ENCODE results near the gene FOXD4L6.
A peak's percentile ranks its signal among the peaks of the same experiment; 100 is the strongest.
"Not testable (repeated sequence)": the region's sequence is repeated elsewhere in the genome, so short reads cannot be mapped to it uniquely, and the experiment has no call there.

Gene FOXD4L6

DNA sequence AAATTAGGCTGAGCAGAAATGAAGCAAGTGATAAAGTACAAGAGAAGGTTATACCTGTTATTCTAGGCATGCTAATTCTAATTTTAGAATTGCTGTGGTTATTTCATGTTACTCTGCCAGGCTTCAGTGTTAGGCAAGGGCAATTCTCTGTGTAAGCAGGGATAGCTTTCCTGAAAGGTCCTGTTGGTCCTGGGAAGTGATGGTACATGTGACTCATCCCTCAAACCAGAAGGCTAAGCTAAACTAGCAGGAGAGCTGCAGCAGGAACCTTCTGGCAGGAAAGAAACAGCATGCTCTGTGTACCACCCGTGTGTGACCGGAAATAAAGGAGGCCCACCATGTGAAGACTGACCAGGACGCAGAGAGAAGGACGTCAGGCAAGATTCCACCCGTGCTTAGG, 8.8 kb downstream of the FOXD4L6 start:
- H3K4me3 ChIP-seq (ENCODE audit: low read length); H3K27me3 ChIP-seq (replicated peaks; ENCODE audit: control insufficient read depth, insufficient read depth, low read length); H3K9ac ChIP-seq (ENCODE audit: low read length); H3K36me3 ChIP-seq (ENCODE audit: control insufficient read depth, insufficient read depth, low read length, severe bottlenecking); H3K9me3 ChIP-seq (ENCODE audit: control insufficient read depth, low read length); DNase-seq (ENCODE audit: low read depth); H3K4me1 ChIP-seq (ENCODE audit: control insufficient read depth, insufficient read depth, low read length): not testable (repeated sequence)

DNA sequence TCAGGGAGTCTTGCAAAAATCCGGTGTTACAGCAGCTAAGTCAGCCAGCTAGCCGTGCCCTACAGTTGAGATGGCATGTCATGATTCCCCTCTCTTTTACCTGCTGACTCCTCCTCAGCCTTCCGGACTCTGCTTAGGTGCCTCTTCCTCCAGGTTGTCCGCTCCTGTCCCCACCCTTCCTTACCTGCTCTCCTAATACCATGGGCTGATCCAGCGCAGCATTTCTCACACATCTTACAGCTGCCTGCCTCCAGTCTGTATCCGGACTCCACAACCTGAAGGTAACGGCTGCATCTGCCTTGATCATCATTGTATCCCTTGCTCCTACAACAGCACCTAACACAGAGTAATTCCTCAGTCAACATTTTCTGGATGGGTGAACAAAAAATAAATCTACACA, 9.2 kb downstream of the FOXD4L6 start:
- H3K9ac ChIP-seq (ENCODE audit: low read length); H3K9me3 ChIP-seq (ENCODE audit: control insufficient read depth, low read length); H3K27me3 ChIP-seq (replicated peaks; ENCODE audit: control insufficient read depth, insufficient read depth, low read length); H3K4me1 ChIP-seq (ENCODE audit: control insufficient read depth, insufficient read depth, low read length); DNase-seq (ENCODE audit: low read depth); H3K36me3 ChIP-seq (ENCODE audit: control insufficient read depth, insufficient read depth, low read length, severe bottlenecking); H3K4me3 ChIP-seq (ENCODE audit: low read length): not testable (repeated sequence)

DNA sequence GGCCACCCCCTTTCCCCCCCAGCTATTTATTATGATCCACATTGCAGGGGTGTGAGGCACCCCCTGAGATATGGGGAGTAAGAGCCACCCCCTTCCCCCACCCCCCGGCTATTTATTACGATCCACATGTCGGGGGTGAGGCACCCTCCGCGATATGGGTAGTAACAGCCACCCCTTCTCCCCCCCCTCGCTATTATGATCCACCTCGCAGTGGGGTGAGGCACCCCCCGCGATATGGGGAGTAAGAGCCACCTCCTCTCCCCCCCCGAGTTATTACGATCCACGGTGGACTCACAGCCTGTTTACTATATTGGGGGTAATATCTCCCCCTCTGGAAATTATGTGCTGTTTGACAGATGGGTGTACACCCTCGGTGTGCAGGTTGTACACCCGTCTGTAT, 15.1 kb downstream of the FOXD4L6 start:
- H3K4me1 ChIP-seq (ENCODE audit: control insufficient read depth, insufficient read depth, low read length); H3K9ac ChIP-seq (ENCODE audit: low read length); H3K9me3 ChIP-seq (ENCODE audit: control insufficient read depth, low read length); H3K4me3 ChIP-seq (ENCODE audit: low read length); H3K36me3 ChIP-seq (ENCODE audit: control insufficient read depth, insufficient read depth, low read length, severe bottlenecking); DNase-seq (ENCODE audit: low read depth); H3K27me3 ChIP-seq (replicated peaks; ENCODE audit: control insufficient read depth, insufficient read depth, low read length): not testable (repeated sequence)

DNA sequence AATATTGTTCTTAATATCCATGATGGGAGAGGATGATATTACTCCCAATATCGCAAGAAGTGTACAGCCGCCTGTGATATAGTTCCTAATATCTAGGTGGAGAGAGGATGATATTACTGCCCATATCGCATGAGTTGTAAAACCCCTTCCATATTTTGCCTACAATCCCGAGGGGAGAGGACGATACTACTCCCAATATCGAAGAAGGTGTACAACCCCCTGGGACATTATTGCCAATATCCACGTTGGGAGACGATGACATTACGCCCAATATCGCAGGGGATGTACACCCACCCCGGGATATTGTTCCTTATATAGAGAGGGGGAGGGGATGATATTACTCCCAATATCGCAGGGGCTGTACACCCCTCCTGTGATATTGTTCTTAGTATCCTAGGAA, 17.1 kb downstream of the FOXD4L6 start:
- not testable (repeated sequence) for H3K9me3 ChIP-seq (ENCODE audit: control insufficient read depth, low read length); H3K4me3 ChIP-seq (ENCODE audit: low read length); DNase-seq (ENCODE audit: low read depth); H3K9ac ChIP-seq (ENCODE audit: low read length); H3K36me3 ChIP-seq (ENCODE audit: control insufficient read depth, insufficient read depth, low read length, severe bottlenecking); H3K27me3 ChIP-seq (replicated peaks; ENCODE audit: control insufficient read depth, insufficient read depth, low read length); H3K4me1 ChIP-seq (ENCODE audit: control insufficient read depth, insufficient read depth, low read length)

DNA sequence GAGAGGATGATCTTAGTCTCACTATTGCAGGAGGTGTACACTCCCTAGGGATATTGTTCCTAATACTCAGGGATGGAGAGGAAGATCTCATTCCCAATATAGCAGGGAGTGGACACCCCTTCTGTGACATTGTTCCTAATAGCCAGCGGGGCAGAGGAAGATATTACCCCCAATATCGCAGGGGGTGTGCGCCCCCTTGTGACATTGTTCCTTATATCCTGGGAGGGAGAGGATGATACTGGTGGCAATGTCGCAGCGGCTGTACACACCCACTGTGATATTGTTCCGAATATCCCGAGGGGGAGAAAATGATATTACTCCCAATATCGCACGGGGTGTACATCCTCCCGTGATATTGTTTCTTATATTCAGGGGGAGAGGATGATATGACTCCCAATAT, 17.6 kb downstream of the FOXD4L6 start:
- H3K4me3 ChIP-seq (ENCODE audit: low read length); H3K27me3 ChIP-seq (replicated peaks; ENCODE audit: control insufficient read depth, insufficient read depth, low read length); DNase-seq (ENCODE audit: low read depth); H3K9ac ChIP-seq (ENCODE audit: low read length); H3K4me1 ChIP-seq (ENCODE audit: control insufficient read depth, insufficient read depth, low read length); H3K9me3 ChIP-seq (ENCODE audit: control insufficient read depth, low read length); H3K36me3 ChIP-seq (ENCODE audit: control insufficient read depth, insufficient read depth, low read length, severe bottlenecking): not testable (repeated sequence)

DNA sequence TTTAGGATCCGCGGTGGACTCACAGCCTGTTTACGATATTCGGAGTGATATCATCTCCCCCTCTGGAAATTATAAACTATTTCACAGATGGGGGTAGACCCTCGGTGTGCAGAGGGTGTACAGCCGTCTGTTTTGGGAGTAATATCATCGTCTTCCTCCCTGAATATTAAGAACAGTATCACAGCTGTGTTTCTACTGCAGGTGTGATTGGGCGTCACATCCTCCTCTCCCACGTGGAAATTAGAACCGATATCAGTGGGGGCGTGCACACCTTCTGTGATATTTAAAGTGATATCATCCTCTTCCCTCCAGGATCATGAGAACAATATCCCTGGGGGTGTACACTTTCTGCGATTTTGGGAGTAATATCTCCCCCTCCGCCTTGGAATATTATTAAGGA, 19.2 kb downstream of the FOXD4L6 start:
- not testable (repeated sequence) for H3K4me1 ChIP-seq (ENCODE audit: control insufficient read depth, insufficient read depth, low read length); H3K36me3 ChIP-seq (ENCODE audit: control insufficient read depth, insufficient read depth, low read length, severe bottlenecking); DNase-seq (ENCODE audit: low read depth); H3K27me3 ChIP-seq (replicated peaks; ENCODE audit: control insufficient read depth, insufficient read depth, low read length); H3K9ac ChIP-seq (ENCODE audit: low read length); H3K9me3 ChIP-seq (ENCODE audit: control insufficient read depth, low read length); H3K4me3 ChIP-seq (ENCODE audit: low read length)

DNA sequence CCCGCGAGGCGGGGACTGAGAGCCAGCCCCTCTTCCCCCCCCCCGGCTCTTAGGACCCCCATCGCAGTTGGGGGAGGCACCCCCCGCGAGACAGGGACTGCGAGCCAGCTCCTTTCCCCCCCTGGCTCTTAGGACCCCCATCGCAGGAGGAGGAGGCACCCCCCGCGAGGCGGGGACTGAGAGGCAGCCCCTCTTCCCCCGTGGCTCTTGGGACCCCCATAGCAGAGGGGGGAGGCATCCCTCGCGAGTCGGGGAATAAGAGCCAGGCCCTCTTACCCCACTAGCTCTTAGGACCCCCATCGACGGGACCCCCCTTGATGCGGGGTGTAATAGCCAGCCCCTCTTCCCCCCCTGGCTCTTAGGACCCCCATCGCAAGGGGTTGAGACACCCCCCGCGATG, 19.7 kb downstream of the FOXD4L6 start:
- not testable (repeated sequence) for H3K27me3 ChIP-seq (replicated peaks; ENCODE audit: control insufficient read depth, insufficient read depth, low read length); DNase-seq (ENCODE audit: low read depth); H3K9ac ChIP-seq (ENCODE audit: low read length); H3K9me3 ChIP-seq (ENCODE audit: control insufficient read depth, low read length); H3K4me3 ChIP-seq (ENCODE audit: low read length); H3K4me1 ChIP-seq (ENCODE audit: control insufficient read depth, insufficient read depth, low read length); H3K36me3 ChIP-seq (ENCODE audit: control insufficient read depth, insufficient read depth, low read length, severe bottlenecking)

DNA sequence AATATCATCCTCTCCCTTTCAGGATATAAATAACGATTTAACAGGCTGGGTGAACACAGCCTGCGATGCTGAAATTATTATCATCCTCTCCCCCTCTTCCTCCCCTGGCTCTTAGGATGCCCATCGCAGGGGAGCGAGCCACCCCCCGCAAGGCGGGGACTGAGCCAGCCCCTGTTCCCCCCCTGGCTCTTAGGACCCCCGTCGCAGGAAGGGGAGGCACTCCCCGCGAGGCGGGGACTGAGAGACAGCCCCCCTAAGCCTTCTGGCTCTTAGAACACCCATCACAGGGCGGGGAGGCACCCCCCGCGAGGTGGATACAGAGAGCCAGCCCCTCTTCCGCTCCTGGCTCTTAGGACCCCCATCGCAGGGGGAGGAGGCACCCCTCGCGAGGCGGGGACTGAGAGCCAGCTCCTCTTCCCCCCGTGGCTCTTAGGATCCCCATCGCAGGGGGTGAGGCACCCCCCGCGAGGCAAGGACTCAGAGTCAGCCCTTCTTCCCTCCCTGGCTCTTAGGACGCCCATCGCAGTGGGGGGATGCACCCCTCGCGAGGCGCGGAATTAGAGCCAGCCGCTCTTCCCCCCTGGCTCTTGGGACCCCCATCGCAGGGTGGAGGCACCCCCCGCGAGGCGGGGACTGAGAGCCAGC, 21.9 kb downstream of the FOXD4L6 start:
- H3K27me3 ChIP-seq (replicated peaks; ENCODE audit: control insufficient read depth, insufficient read depth, low read length); H3K9me3 ChIP-seq (ENCODE audit: control insufficient read depth, low read length); DNase-seq (ENCODE audit: low read depth); H3K36me3 ChIP-seq (ENCODE audit: control insufficient read depth, insufficient read depth, low read length, severe bottlenecking); H3K9ac ChIP-seq (ENCODE audit: low read length); H3K4me1 ChIP-seq (ENCODE audit: control insufficient read depth, insufficient read depth, low read length); H3K4me3 ChIP-seq (ENCODE audit: low read length): not testable (repeated sequence)

DNA sequence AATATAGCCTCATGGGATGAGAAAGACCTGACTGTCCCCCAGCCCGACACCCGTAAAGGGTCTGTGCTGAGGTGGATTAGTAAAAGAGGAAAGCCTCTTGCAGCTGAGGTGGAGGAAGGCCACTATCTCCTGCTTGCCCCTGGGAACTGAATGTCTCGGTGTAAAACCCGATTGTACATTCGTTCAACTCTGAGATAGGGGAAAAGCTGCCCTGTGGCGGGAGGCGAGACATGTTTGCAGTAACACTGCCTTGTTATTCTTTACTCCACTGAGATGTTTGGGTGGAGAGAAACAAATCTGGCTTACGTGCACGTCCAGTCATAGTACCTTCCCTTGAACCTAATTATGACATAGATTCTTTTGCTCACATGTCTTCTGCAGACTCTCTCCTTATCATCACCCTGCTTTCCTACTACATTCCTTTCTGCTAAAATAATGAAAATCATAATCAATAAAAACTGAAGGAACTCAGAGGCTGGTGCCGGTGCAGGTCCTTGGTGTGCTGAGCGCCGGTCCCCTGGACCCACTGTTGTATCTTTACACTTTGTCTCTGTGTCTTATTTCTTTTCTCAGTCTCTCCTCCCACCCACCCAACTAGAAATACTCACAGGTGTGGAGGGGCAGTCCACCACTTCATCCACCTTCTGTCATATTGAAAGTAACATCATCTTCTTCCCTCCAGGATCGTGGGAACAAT, 22.8 kb downstream of the FOXD4L6 start:
- H3K4me1 ChIP-seq (ENCODE audit: control insufficient read depth, insufficient read depth, low read length); DNase-seq (ENCODE audit: low read depth); H3K9me3 ChIP-seq (ENCODE audit: control insufficient read depth, low read length); H3K4me3 ChIP-seq (ENCODE audit: low read length); H3K9ac ChIP-seq (ENCODE audit: low read length); H3K36me3 ChIP-seq (ENCODE audit: control insufficient read depth, insufficient read depth, low read length, severe bottlenecking); H3K27me3 ChIP-seq (replicated peaks; ENCODE audit: control insufficient read depth, insufficient read depth, low read length): not testable (repeated sequence)

DNA sequence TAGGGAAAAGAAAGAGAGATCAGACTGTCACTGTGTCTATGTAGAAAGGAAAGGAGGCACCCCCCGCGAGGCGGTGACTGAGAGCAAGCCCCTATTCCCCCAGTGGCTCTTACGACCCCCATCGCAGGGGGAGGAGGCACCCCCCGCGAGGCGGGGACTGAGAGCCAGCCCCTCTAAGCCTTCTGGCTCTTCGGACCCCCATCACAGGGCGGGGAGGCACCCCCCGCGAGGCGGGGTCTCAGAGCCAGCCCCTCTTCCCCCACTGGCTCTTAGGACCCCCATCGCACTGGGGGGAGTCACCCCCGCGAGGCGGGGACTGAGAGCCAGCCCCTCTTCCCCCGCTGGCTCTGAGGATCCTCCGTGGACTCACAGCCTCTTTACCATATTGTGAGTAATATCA, 23.9 kb downstream of the FOXD4L6 start:
- H3K27me3 ChIP-seq (replicated peaks; ENCODE audit: control insufficient read depth, insufficient read depth, low read length); H3K4me1 ChIP-seq (ENCODE audit: control insufficient read depth, insufficient read depth, low read length); H3K36me3 ChIP-seq (ENCODE audit: control insufficient read depth, insufficient read depth, low read length, severe bottlenecking); H3K9me3 ChIP-seq (ENCODE audit: control insufficient read depth, low read length); H3K4me3 ChIP-seq (ENCODE audit: low read length); DNase-seq (ENCODE audit: low read depth); H3K9ac ChIP-seq (ENCODE audit: low read length): not testable (repeated sequence)

DNA sequence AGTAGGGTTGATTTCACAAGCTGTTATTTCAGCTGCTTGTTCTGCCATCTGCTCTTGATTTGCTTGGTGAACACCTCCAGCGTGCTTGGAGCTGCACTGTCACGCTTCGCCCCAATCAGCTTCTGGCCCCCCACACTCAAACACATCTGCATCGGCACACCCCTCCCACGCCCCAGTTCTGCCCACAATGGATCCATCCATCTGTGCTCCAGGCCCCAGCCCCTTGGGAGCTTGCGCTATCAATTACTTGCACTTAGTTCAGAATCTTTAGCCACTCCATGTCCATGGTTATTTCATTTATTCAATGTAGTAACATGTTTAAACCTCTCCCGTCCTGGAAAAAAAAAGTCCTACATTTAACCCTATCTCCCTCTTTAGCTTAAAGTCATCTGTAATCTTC, 28.0 kb downstream of the FOXD4L6 start:
- not testable (repeated sequence) for H3K9me3 ChIP-seq (ENCODE audit: control insufficient read depth, low read length); H3K4me3 ChIP-seq (ENCODE audit: low read length); DNase-seq (ENCODE audit: low read depth); H3K36me3 ChIP-seq (ENCODE audit: control insufficient read depth, insufficient read depth, low read length, severe bottlenecking); H3K27me3 ChIP-seq (replicated peaks; ENCODE audit: control insufficient read depth, insufficient read depth, low read length); H3K9ac ChIP-seq (ENCODE audit: low read length); H3K4me1 ChIP-seq (ENCODE audit: control insufficient read depth, insufficient read depth, low read length)

DNA sequence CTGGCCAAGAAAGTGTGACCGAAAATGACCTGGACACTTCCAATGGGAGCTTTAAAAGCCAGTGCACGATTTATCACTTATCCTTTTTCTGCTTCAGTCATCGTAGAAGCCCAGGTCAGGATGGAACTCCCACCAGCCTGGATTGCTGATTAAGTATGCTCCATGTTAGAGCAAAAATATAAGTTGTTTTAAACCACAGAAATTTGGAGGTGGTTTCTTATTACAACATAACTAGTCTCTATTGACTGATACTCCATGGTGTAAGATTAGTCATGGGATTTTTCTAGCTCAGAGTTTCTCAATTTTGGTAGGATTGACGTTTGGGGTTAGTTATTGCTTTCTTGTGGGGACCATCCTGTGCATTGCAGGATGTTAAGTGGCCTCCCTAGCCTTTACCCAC, 29.7 kb downstream of the FOXD4L6 start:
- not testable (repeated sequence) for H3K9ac ChIP-seq (ENCODE audit: low read length); H3K27me3 ChIP-seq (replicated peaks; ENCODE audit: control insufficient read depth, insufficient read depth, low read length); H3K4me3 ChIP-seq (ENCODE audit: low read length); H3K36me3 ChIP-seq (ENCODE audit: control insufficient read depth, insufficient read depth, low read length, severe bottlenecking); H3K4me1 ChIP-seq (ENCODE audit: control insufficient read depth, insufficient read depth, low read length); H3K9me3 ChIP-seq (ENCODE audit: control insufficient read depth, low read length)
- peak; percentile 2 for DNase-seq (ENCODE audit: low read depth)

All from adipocyte (in vitro differentiated cells).